ENCODE measurements around the gene HPCAL1.

The HPCAL1 gene

DNA sequence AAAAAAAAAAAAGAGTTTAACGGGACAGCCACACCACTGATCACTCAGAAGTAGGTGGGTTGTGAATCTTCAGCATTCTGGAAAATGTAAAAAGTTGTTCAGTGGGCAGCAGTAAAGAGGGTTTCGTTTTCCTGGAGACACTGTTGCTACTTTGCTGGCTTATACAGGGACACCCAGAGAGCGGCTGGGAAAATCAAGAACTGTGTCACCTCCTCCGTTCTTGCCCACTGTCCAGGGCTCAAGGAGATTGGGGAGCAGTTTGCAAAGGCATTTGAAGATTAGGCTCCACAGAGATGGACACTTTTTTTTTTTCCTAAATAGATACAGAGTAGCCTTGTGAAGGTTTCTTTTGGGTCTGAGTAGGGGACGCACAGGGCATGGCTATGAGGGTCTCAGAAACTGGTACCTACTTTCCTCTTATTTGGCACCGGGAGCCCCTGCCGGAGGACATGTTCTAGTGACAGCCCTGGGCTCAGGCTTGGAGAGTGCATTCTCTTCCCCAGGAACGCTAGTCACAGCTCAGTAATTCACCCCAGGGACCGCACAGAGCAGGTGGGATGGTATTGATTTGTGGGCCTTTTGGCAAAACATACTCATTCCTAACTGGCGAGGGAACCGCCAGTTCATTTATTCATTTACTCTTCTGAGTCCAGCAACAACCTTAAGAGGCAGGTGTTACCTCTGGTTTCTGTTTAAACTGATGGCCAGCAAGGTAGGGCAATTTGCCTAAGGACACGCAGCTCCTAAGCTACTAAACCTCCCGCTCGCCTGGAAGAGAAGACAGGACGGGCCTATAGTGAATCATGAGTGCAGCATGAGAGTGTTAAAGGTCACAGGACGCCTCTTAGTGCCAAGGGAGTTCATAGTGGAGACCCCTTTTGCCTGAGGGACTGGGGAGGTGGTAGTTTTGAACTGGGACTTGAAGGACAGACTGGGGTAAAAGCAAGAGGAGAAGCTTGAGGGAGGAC is 53.1 kb downstream of the HPCAL1 start:
- DNase-seq (ENCODE audit: low spot score) = no peak

DNA sequence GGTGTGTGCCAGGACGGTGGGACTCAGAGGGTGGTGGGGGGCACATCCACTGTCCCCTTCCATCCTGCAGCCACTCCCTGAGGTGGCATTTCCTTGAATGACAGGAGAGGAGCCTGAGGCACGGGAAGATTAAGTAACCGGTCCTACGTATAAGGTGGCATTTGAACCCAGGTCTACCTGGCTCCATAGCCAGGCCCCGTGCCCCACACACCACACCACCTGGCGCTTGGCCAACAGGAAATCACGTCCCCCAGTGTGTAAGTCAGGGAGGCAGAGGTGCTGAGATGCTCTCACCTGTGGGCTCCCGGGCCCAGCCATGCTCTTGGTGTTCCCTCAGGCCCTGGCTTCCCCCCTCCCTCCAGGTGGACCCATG is 53.7 kb downstream of the HPCAL1 start:
- no peak for DNase-seq (ENCODE audit: low spot score)

- DNase-seq (ENCODE audit: low spot score) = no peak
Observed at GRCh38 chr2:10357193-10358169, 54.8 kb downstream of the HPCAL1 start.

- DNase-seq (ENCODE audit: low spot score) = no peak
Observed at GRCh38 chr2:10359246-10359645, 56.5 kb downstream of the HPCAL1 start.

GRCh38 chr2:10359731-10360329 is 57.1 kb downstream of the HPCAL1 start:
- DNase-seq (ENCODE audit: low spot score) = no peak

- no peak for DNase-seq (ENCODE audit: low spot score)
Observed at GRCh38 chr2:10360460-10360849, 57.8 kb downstream of the HPCAL1 start.

DNA sequence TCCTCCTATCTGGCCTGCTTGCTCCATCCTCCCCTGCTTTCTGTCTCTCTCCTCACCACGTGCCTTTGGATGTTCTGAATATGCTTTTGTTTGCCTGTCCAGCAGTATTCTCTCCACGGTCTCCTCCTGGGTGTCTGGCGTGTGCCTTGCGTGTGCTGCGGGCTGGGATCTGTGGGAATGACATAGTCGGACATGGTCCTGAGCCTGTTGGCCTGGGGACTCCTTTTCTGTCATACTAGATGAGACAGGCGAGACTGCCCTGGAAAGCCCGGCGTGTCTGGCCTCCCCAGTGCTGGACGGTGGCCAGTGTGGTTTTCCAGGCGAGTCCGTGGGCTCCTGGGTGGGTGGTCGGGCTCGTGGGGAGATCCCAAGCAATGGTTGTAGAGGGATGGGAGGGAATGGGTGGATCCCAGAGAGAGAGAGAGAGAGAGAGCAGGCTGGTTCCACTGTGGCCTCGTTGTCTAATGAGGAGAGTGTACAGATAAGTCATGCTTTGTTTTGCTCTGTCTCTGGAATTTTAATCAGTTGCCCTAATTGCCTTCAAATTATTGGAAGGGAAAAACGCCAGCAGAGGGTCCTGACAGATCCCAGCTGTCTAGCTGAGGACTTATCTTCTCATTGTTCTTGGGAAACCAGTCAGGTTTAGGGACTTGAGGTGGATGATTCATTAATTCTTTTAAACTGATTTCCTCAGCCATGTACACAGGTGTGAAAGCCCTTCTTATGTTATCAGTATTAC is 58.3 kb downstream of the HPCAL1 start:
- no peak for DNase-seq (ENCODE audit: low spot score)

DNA sequence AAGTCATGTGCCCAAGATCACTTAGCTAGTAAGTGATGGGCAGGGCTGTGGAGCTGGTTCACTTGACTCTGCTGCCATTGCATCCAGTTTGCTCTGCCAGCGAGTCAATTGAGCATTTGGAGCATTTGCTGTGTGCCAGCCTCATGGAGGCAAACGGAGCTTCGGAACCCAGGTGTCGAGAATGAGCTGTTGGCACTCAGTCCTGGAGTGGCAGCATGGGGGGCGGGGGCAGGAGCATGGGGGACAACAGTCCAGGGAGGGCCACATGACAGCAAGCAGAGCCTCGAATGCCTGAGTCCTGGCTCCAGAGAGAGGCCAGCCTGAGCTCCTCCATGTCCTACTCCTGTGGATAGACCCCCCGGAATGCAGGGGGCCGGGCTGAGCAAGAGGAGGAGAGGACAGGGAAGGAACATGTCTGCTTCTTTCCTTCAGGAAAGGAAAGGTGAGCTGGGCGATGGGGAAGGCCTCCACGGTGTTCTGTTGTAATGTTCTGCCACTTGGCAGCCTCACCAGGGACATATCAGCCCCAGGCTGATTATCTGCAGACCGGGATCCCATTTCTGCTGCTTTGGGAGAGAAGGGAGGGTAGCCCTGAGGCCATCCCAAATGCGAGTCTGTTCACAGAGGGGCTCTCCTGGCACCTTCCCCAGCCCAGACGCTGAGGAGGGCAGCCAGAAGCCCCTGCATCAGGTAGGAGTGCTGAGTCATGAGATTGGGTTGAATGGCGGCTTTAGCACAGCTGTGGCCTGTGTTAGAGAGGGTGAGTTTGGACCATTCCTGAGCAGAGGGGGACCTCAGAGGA is 59.6 kb downstream of the HPCAL1 start:
- DNase-seq (ENCODE audit: low spot score) = no peak

DNA sequence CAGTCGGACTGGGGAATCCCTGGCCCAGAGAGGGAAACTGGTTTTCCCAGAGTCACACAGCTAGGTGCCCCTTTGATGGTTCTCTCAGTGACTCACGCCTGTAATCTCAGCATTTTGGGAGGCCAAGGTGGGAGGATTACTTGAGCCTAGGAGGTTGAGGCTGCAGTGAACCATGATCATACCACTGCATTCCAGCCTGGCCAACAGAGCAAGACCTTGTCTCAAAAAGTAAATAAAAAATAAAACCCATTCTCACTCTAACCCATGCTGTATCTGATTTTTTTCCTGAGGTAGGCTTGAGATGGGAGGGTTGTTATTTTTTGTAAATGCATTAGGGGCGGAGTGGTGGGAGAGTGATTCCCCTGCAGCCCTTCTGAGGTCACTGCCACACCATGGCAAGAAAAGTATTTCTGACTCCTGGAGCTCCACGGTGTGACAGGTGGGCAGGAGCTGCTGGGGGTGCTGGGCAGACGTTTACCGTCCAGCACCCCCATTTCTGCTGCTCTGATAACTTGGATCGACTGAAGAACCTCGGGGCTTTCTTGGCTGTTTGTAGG is 60.3 kb downstream of the HPCAL1 start:
- DNase-seq (ENCODE audit: low spot score) = no peak

GRCh38 chr2:10363861-10364610 is 61.3 kb downstream of the HPCAL1 start:
- DNase-seq (ENCODE audit: low spot score) = no peak

DNA sequence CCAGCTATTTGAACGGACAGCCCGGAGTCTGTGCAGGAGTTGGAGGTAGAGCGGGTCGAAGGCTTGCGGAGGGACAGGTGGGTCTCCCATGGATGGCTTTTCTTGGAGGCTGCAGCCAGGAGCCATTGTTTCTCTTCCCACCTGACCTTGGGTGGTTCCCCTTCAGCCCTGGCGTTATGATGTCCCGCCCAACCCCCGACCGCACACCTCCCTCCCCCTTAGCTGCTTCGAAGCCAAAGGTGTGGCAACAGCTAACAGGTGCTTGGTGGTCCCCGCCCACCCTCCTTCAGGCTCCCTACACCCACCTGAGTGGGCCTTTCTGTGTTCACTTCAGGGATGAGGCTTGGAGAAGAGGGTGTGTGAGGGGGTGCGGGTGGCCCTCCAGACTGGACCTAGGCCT is 62.7 kb downstream of the HPCAL1 start:
- DNase-seq (ENCODE audit: low spot score) = no peak

DNA sequence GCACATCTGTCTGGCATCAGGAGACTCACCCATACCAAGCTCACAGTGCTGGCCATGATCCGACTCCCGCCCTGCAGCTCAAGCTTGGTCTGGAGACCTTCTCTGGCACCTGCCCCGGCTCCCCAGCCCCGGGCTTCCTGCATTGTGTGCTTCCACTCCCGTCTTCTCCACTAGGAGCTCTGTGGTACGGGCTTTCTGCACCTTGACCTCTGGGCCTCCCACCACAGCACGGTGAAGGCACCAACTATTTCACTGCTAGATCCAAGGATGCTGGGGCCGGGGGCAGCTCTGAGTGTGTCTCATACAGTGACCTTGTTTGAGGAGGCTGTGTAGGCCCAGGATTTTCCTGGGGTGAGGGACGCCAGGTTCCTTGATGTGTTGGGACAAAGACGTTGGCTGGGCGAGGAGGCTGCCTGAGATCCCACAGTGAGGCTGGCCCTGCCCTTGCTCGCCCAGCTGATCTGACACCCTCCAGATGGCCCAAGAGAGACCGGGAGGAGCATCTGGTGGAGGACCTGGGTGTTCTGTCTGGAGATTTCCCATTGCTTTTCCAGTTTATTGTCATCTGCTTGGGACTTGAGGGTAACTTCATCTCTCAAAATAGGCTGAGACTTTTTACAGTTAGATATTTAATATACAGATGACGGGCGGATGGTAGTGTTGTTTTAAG is 64.0 kb downstream of the HPCAL1 start:
- no peak for DNase-seq (ENCODE audit: low spot score)

- DNase-seq (ENCODE audit: low spot score) = no peak
Observed at GRCh38 chr2:10367472-10368439, 65.1 kb downstream of the HPCAL1 start.

- no peak for DNase-seq (ENCODE audit: low spot score)
Observed at GRCh38 chr2:10368491-10369231, 66.0 kb downstream of the HPCAL1 start.

GRCh38 chr2:10369269-10370255 is 66.9 kb downstream of the HPCAL1 start:
- no peak for DNase-seq (ENCODE audit: low spot score)

GRCh38 chr2:10370390-10370789 is 67.7 kb downstream of the HPCAL1 start:
- no peak for DNase-seq (ENCODE audit: low spot score)
